CMK (cell line): ENCODE results near the gene NCS1.

Experiments
- DNase-seq: peaks from one replicate; pipeline ENCODE4 v3.0.0-alpha.2; 2010; ENCODE audit warnings: low read depth

NCS1 gene

DNA sequence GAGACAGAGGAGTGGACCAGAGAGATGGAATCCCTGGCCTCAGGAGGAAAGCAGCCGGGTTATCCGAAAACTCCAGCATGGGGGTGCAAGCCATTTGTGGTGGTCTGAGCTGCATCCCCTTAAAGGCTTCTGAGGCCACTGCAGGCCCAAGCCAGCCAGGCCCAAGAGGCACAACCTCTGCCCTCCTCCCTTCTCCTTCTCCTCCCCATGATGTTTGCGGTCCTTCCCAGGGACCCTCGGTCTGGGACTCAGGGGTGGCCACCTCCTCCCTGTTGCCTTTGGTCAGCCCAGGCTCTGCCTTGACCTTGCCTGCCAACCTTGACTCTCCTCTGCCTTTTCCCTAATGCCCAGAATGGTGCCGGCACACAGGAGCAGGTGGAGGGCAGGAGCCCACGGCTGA, 4.6 kb downstream of the NCS1 start:
- DNase-seq = no peak

GRCh38 chr9:130177898-130178805, 5.9 kb downstream of the NCS1 start:
- DNase-seq = no peak

GRCh38 chr9:130179331-130179907, 7.2 kb downstream of the NCS1 start:
- DNase-seq = no peak

GRCh38 chr9:130180516-130180915, 8.3 kb downstream of the NCS1 start:
- DNase-seq = no peak

DNA sequence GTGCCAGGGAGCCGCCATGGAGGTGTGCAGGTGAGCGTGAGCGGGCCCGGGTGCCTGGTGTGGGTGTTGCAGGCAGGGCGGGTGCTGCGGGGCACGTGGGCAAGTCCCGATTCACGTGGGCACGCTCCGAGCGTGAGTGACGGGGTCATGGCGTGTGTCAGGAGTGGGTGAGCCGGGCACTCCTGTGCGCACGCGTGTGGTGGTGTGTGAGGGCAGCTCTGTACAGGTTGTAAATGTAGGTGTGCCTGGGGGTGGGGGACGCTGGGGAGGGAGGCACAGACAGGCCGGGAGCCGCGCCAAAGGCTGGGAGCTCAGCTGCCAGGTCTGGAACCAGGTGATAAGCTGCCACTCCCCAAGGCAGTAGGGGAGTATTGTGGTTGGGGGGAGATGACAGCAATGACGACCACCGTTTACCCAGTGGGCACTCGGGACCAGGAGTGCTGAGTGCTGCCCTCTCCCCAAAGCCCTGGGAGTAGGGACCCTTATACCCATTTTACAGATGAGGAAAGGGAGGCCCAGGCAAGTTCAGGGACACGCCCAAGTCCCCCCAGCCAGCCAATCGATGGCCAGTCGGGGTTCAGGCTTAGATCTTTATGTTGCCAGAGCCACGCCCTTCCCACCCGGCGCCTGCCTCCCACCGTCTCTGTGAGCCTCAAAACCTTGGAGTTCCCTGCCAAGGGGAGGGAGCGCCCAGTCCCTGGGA, 9.6 kb downstream of the NCS1 start:
- no peak for DNase-seq

DNA sequence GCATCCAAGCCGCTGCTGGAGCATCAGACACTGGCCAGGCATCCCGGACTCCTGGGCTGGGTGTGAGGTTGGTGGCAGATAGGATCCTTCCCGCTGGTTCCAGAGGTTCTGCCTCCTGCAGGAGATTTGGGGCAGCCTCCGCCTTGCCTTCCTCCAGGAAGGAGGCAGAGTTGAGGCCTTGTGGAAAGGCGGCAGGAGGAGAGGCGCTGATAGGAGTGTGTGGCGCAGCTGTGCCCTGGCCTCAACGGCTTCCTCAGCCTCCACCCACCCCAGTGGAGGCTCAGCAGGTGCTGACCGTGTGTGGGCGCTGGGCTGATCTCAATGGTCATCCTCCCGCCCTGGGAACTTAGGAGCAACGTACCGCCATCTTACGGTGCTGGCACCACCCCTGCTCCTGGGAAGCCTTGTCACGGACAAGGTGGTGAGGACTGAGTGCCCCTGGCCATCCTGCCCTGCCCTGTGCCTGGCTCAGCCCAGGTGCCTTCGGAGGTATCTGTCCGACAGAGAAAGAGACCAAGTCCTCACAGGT, 10.2 kb downstream of the NCS1 start:
- no peak for DNase-seq

GRCh38 chr9:130183133-130183762, 11.0 kb downstream of the NCS1 start:
- no peak for DNase-seq

- DNase-seq = no peak
Observed at GRCh38 chr9:130185017-130185416, 12.8 kb downstream of the NCS1 start.

DNA sequence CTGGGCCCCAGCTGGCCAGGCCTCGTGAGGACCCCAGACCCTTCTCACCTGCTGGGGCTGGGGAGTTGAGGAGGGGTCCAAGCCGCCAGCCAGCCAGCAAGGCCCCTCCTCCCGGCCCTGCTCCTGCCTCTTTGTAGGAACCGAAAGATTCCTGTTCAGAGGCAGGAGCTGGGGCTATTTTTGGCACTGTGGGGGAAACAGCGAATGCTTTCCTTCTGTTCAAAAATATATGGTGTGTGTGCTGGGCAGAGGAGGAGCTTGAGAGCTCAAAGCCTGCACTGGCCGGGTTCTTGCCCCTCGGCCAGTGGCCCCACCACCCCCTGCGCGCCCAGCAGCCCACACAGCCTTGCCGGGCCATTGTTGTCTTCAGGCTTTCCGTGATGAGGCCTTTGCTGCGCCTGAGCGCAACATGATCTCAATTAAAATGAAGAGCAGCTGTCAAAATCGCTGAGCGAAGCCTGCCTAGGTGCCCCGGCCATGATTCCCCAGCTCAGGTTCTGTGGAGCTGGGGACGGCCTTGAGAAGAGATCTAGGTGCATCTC, 13.4 kb downstream of the NCS1 start:
- no peak for DNase-seq

- DNase-seq = no peak
Observed at GRCh38 chr9:130186051-130186450, 13.8 kb downstream of the NCS1 start.

GRCh38 chr9:130186839-130187522, 14.8 kb downstream of the NCS1 start:
- no peak for DNase-seq

DNA sequence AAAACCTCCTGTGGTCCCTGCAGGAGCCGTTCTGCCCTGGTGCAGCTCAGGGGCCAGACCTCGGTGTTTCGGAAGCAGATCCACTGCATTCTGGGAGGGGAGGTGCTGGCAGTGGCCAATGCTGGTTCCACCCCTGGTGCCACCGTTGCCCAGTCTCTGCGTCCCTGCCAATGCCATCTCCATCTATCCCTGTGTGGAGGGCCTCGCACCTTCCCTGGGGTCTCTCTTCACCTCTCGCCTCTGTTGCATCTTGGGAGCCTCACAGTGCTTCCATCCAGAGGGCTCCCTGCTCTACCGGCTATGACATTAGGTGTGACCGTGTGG, 15.3 kb downstream of the NCS1 start:
- no peak for DNase-seq

DNA sequence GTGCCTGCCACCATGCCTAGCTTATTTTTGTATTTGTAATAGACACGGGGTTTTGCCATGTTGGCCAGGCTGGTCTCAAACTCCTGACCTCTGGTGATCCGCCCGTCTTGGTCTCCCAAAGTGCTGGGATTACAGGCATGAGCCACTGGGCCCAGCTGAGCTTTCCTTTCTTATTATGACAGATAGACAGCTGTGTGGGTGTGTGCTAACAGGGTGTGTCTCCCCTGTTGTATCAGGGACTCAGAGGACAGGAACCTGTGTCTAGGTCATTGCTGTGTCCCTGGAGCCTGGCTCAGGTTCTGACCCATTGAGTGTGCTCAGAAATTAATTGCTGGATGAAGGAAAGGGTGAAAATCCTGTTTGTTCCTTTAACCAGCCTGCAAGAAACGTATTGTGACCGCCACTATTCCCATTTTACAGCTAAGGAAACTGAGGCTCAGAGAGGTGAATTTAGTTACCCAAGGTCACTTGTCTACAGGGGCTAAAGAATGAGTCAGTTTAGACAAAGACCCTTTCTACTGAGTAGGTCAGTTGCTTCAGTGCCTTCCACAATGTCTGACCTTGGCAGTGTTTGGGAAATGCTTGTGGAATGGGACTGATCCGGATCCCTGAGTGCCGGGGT, 16.8 kb downstream of the NCS1 start:
- DNase-seq = no peak

DNA sequence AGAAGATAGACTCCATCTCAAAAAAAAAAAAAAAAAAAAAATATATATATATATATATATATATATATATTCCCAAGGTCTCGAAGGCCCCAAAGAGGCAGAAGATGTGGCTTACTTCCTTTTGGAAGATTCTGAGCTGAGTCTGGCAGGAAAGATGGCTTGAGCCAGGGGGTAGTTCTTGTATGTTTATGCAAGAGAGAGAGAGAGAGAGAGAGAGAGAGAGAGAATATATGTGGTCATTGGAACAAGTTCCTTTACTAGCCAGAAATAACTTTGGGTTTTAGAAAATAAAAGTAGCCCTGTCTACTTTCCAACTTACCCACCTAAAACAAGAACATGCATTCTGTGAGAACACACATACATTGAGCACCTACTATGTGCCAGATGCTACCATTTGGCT, 17.6 kb downstream of the NCS1 start:
- DNase-seq = no peak

DNA sequence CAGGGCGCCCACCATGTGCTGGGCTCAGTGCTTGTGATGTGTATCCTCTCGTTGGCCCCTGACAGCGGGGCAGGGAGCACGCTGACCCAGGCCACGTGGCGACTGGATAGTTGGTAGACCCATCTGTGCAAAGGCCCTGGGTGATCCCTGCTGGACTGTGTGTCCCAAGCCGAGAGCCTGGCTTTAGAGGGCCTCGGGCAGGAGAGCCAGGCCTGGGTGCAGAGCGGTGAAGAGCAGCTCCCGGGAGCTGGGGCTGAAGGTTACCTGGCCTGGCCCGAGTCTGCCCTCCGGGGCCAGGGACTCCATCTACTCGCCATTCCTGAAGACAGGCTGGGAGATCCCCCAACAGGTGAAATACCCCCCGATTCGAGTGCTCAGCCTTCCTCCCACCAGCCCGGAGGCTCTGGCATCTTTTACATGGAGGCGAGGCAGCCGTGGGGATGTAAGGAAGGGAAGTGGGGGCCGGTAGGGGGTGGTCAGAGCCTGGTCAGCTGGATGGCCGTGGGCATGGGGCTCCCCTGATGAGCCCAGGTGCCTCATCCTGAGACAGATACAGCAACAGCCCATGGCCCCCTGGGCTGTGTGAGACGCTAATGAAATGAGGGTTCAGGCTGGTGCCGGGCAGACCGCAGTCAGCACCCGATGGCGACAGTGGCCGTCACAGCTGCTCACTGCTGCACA, 19.0 kb downstream of the NCS1 start:
- DNase-seq = no peak

DNA sequence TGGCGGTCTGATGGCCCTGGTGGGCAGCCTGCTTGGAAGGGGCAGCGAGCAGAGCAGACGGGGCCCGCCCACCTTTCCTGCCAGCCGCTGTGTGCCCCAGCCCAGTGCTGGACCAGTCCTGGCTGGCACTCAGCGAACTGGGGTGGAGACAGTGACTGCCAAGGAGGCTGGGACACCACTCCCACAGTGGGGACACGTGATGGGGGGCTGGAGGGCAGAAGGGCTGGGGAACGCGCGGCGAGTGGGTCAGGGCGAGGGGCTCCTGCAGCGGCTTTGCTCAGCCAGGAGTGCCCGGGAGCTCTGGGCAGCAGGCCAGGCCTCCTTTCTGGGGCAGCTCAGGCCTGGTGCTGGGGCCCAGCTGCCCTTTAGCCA, 19.5 kb downstream of the NCS1 start:
- no peak for DNase-seq

- DNase-seq = no peak
Observed at GRCh38 chr9:130192382-130192999, 20.3 kb downstream of the NCS1 start.

GRCh38 chr9:130193103-130193502, 20.9 kb downstream of the NCS1 start:
- no peak for DNase-seq

DNA sequence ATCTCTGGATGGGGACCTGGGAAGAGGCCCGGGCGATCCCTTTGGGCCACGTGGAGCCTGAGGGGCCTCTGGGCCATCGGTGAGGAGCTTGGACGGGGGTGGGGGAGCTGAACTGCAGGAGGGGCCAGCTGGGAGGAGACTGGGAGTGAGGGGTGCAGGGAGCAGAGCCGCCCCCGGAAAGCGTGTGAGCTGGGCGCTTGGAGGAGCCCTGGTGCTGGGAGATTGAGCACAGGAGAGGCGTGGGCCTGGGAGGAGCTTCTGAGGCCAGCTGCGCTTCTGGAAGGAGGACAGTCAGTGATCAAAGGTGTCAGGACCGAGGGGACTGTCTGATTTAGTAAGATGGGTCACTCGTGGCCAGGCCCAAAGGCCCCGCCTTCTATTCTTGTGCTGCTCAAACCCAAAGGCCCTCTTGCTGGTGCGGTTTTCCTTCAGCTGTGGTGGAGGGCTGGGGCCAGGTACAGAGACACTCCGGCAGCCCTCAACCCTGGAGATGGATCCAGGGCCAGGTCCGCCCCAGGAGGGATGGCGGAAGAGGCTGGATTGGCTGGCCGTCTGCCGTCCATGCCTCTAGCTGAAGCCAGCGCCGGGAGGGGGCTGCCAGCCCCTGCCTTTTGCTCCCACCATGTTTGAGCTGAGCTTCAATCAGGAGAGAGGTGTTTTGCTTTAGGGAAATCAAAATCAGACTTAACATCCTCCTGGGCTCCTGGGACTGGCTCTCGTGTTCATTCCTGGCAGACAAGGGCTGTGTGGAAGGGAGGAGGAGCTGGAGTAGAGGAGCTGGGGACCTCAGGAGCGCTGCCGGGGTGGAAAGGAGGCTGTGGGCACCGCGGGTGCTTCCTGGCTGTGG, 21.6 kb downstream of the NCS1 start:
- no peak for DNase-seq
